H54 (cell line): ENCODE results near the gene LRIT3.
"Not testable (repeated sequence)": the region's sequence is repeated elsewhere in the genome, so short reads cannot be mapped to it uniquely, and the experiment has no call there.

ENCODE experiments used
- DNase-seq: peaks from one replicate; pipeline ENCODE4 v3.0.0; 2011; ENCODE audit warnings: low spot score, mixed read lengths; ENCODE audit not compliant: insufficient read length
- FAIRE-seq: peaks from 3 replicates; lab custom pipeline; 2011; peaks lifted over from hg19 to GRCh38; lab: Jason Lieb, UNC
- POLR2A ChIP-seq: IDR thresholded peaks from 2 replicates; pipeline ENCODE4 v1.6.1; 2011; ENCODE audit warnings: low read depth, mild to moderate bottlenecking, low read length

Gene LRIT3

GRCh38 chr4:109818268-109818667, 29.6 kb upstream of the LRIT3 start:
- no peak for TF ChIP-seq POLR2A
- FAIRE-seq: no peak

GRCh38 chr4:109820563-109820962, 27.3 kb upstream of the LRIT3 start:
- FAIRE-seq (no peak), DNase-seq (no peak)
- TF ChIP-seq POLR2A: no peak

More at GRCh38 chr4:109818268-109818667, 29.6 kb upstream of the LRIT3 start:
- no peak for DNase-seq

DNA sequence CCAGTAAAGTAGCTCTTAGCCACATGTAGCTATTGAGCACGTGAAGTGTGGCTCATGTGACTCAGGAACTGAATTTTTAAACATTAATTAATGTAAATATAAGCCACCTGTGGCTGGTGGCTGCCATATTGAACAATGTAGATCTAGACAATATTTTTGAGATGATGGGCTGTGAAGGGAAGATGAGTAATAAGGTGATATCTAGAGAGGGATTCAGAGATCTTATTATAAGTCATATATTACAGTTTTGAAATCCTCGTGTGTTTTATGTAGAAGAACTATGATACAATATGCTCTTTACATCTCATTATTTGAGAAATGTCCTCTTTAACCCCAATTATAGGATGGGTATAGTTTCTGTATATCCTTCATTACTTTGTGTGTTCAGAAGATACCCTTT, 26.7 kb upstream of the LRIT3 start:
- no peak for TF ChIP-seq POLR2A
- FAIRE-seq: no peak
- DNase-seq: no peak

GRCh38 chr4:109826719-109827118, 21.2 kb upstream of the LRIT3 start:
- FAIRE-seq: no peak
- no peak for DNase-seq
- no peak for TF ChIP-seq POLR2A

GRCh38 chr4:109827672-109828071, 20.2 kb upstream of the LRIT3 start, which contains the start of gene RRH:
RRH (plus strand) TSS chr4:109827972; CDS start chr4:109828028, 56 bp downstream.
- FAIRE-seq: no peak
- TF ChIP-seq POLR2A: no peak
- DNase-seq: no peak

DNA sequence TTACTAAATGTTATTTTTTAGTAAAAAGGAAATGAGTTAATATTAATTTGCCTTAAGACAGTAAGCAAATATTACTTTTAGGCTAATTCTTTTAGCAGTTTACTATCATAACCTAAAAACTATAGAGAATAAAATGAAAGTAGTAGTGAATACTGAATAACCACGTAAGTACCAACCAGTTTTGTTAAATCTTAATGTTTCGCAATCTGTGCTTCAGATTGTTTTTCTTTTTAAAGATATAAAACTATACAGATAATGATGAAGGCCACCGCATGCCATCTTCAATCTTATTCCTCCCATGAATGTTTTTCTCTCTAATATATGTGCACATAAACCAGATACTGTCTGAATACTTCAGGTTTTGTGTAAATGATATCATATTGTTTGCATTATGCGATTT, 14.2 kb upstream of the LRIT3 start:
- DNase-seq (no peak), FAIRE-seq (no peak)
- no peak for TF ChIP-seq POLR2A

- no peak for DNase-seq
- FAIRE-seq: no peak
- no peak for TF ChIP-seq POLR2A
Measured at GRCh38 chr4:109836985-109837384, 10.9 kb upstream of the LRIT3 start.

- FAIRE-seq: no peak
- DNase-seq: no peak
- TF ChIP-seq POLR2A: no peak
Measured at GRCh38 chr4:109846395-109847098, 1.4 kb upstream of the LRIT3 start.

DNA sequence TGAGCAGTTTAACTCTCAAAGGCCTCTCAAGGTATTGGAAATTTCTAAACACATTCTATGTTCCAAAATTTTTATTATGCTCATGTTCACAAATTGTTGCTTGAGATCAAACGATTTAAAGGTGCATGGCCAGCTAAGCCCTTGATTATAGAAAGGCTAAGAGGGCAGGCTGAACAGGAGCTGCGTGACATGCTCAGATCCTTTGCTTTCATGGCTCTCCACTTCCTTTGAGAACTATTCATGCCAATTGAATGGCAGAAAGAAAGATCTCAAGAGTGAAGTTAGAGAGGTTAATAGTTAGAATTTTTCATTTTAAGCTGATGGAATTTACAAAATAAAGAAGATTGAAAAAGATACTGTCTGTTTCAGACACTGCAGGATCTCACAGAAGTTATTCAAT, 594 bp downstream of the LRIT3 start:
- FAIRE-seq (no peak), DNase-seq (no peak)
- TF ChIP-seq POLR2A: no peak

- TF ChIP-seq POLR2A: no peak
- no peak for FAIRE-seq
- DNase-seq: no peak
Measured at GRCh38 chr4:109850601-109851000, 2.7 kb downstream of the LRIT3 start.

- not testable (repeated sequence) for DNase-seq, FAIRE-seq
Measured at GRCh38 chr4:109859426-109860300, 11.8 kb downstream of the LRIT3 start.

DNA sequence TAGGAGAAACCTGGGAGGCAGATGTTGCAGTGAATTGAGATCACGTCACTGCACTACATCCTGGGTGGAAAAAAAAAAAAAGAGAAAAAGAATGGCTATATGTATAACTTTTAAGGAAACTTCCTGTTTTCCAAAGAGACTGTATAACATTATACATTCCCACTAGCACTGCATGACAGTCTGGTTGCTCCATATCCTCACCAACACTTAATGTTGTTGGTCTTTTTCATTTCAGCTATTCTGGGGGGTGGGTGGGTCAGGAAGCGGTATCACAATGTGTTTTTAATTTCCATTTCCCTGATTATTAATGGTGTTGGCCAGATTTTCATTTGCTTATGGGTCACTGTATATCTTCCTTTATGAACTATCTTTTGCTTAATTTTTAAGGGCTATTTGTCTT, 13.4 kb downstream of the LRIT3 start:
- DNase-seq (no peak), FAIRE-seq (no peak)
- TF ChIP-seq POLR2A: no peak

- DNase-seq (no peak), FAIRE-seq (no peak)
- TF ChIP-seq POLR2A: no peak
Measured at GRCh38 chr4:109861916-109862511, 14.1 kb downstream of the LRIT3 start.

DNA sequence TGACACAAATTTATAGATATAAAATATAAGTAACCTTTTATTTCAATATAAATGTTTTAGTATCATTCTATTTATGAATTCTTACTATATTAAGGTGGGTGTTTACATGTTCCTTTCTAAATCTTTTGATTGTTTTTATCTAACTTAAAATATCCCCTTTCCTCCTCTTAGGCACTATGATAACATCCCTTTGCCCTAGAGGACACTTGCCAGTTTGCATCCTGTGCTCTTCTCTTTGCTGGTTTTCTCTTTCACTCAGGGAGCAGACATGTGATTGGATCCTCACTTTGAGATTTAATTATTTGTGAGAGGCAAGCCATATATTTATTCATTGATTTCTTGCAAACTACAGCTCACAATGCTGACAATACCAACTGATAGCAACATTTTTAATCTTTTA, 16.2 kb downstream of the LRIT3 start:
- no peak for FAIRE-seq
- no peak for TF ChIP-seq POLR2A

More for the DNA sequence above, 16.2 kb downstream of the LRIT3 start:
- no peak for DNase-seq
